Erythroblast (primary cell): ENCODE measurements around the gene COL2A1.

Source experiments
- DNase-seq, 2 experiments: peaks; one replicate each; lab custom pipeline; 2025; lab: John Stamatoyannopoulos, UW
- GATA1 ChIP-seq: IDR thresholded peaks from 2 replicates; pipeline ENCODE4 v1.6.1; 2011; ENCODE audit warnings: low read depth, mild to moderate bottlenecking, control low read depth, low read length, moderate library complexity
- POLR2A ChIP-seq: IDR thresholded peaks from 2 replicates; pipeline ENCODE4 v1.6.1; 2011; ENCODE audit warnings: mild to moderate bottlenecking, low read length

COL2A1 gene

GRCh38 chr12:48037267-48037915 lies 33.1 kb upstream of the COL2A1 start:
- no peak for TF ChIP-seq GATA1
- no peak for TF ChIP-seq POLR2A
- DNase-seq: no peak

GRCh38 chr12:48036818-48037217 lies 32.5 kb upstream of the COL2A1 start:
- TF ChIP-seq GATA1: no peak
- no peak for TF ChIP-seq POLR2A
- DNase-seq: no peak

GRCh38 chr12:48034835-48035805 lies 30.8 kb upstream of the COL2A1 start:
- TF ChIP-seq POLR2A: no peak
- no peak for TF ChIP-seq GATA1
- no peak for DNase-seq

- no peak for DNase-seq
- no peak for TF ChIP-seq POLR2A
- no peak for TF ChIP-seq GATA1
These were observed 29.2 kb upstream of the COL2A1 start for GRCh38 chr12:48033451-48033850.

- TF ChIP-seq POLR2A: no peak
- TF ChIP-seq GATA1: no peak
- DNase-seq: no peak
These were observed 28.3 kb upstream of the COL2A1 start for GRCh38 chr12:48032597-48032996.

GRCh38 chr12:48031135-48031960 lies 27.1 kb upstream of the COL2A1 start:
- TF ChIP-seq GATA1 (no peak), POLR2A (no peak)
- no peak for DNase-seq

GRCh38 chr12:48030173-48030650 lies 25.9 kb upstream of the COL2A1 start:
- no peak for DNase-seq
- TF ChIP-seq GATA1: no peak
- TF ChIP-seq POLR2A: no peak

GRCh38 chr12:48029491-48030172 lies 25.4 kb upstream of the COL2A1 start:
- TF ChIP-seq POLR2A: no peak
- TF ChIP-seq GATA1: no peak
- DNase-seq: no peak

GRCh38 chr12:48028541-48029431 lies 24.5 kb upstream of the COL2A1 start:
- no peak for TF ChIP-seq GATA1
- TF ChIP-seq POLR2A: no peak
- no peak for DNase-seq

GRCh38 chr12:48027183-48028002 lies 23.1 kb upstream of the COL2A1 start:
- TF ChIP-seq GATA1 (no peak), POLR2A (no peak)
- no peak for DNase-seq
